Erythroblast (primary cell): ENCODE measurements around the gene NPTX1.

Experiments
- GATA1 ChIP-seq: IDR thresholded peaks from 2 replicates; pipeline ENCODE4 v1.6.1; 2011; ENCODE audit warnings: low read depth, mild to moderate bottlenecking, control low read depth, low read length, moderate library complexity
- POLR2A ChIP-seq: IDR thresholded peaks from 2 replicates; pipeline ENCODE4 v1.6.1; 2011; ENCODE audit warnings: mild to moderate bottlenecking, low read length

DNA sequence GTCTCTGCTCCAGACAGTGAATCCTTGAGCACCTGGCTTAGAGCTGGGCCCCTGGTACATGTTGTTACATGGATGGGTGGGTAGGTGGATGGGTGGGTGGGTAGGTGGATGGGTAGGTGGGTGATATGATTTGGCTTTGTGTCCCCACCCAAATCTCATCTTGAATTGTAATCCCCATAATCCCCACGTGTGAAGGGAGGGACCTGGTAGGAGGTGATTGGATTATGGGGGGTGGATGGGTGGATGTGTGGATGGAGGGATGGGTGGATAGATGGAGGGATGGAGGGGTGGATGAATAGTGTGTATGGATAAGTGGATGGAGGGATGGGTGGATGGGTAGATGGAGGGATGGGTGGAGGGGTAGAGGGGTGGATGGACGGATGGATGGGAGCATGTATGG is 26.6 kb upstream of the NPTX1 start:
- TF ChIP-seq POLR2A (no peak), GATA1 (no peak)
